Stimulated activated CD8-positive, alpha-beta memory T cell treated with anti-CD3 and anti-CD28 coated beads, Interleukin-4, amount 100 ng/mL, for 24 hours (primary cell): ENCODE measurements around the gene MMP1.
"Not testable (repeated sequence)": the region's sequence is repeated elsewhere in the genome, so short reads cannot be mapped to it uniquely, and the experiment has no call there.

Experiments used
- DNase-seq: peaks from one replicate; pipeline ENCODE4 v3.0.0-alpha.2; 2020; ENCODE audit warnings: low read depth

MMP1 gene

GRCh38 chr11:102760344-102761035 is 37.5 kb downstream of the MMP1 start:
- no peak for DNase-seq

GRCh38 chr11:102757823-102758549 is 40.0 kb downstream of the MMP1 start:
- DNase-seq: no peak

- DNase-seq: no peak
Measured at GRCh38 chr11:102753267-102753666, 44.7 kb downstream of the MMP1 start.

GRCh38 chr11:102751673-102752072 is 46.3 kb downstream of the MMP1 start:
- no peak for DNase-seq

- no peak for DNase-seq
Measured at GRCh38 chr11:102749101-102749722, 48.7 kb downstream of the MMP1 start.

GRCh38 chr11:102746746-102747578 is 51.0 kb downstream of the MMP1 start:
- not testable (repeated sequence) for DNase-seq
